Spinal cord (tissue), 10 donors: ENCODE measurements around the gene MOCS1. TPM values are rescaled to one million over a fixed set of nuclear protein-coding genes. Genes with fewer than 3 reads are reported as not detected.

Experiments
- DNase-seq, 6 donors: peaks; one replicate each; pipeline versions ENCODE4 v3.0.0 to v3.0.0-alpha.2; 2013 to 2015; ENCODE audit warnings: low spot score in 6 of 6, low read depth in 4 of 6
- H3K27ac ChIP-seq: one replicate; pipeline ENCODE4 v1.5.1; 2013; ENCODE audit warnings: low read depth, low read length, control low read depth
- H3K27me3 ChIP-seq: one replicate; pipeline ENCODE4 v1.6.1; 2013; ENCODE audit warnings: low read length; ENCODE audit not compliant: control insufficient read depth, insufficient read depth
- H3K36me3 ChIP-seq: one replicate; pipeline ENCODE4 v1.6.1; 2013; ENCODE audit warnings: low read length; ENCODE audit not compliant: control insufficient read depth, insufficient read depth
- H3K4me1 ChIP-seq: one replicate; pipeline ENCODE4 v1.6.1; 2013; ENCODE audit warnings: low read length; ENCODE audit not compliant: control insufficient read depth, insufficient read depth
- H3K4me3 ChIP-seq: one replicate; pipeline ENCODE4 v1.5.1; 2013; ENCODE audit warnings: low read depth, low read length, control low read depth
- H3K9me3 ChIP-seq: one replicate; pipeline ENCODE4 v1.6.1; 2013; ENCODE audit warnings: low read length; ENCODE audit not compliant: control insufficient read depth, insufficient read depth
- WGBS: methylation state at CpG from one replicate; pipeline ENCODE4 v1.1.5; 2013; ENCODE audit warnings: missing lambda C conversion rate; ENCODE audit not compliant: insufficient coverage; 5-methylcytosine and 5-hydroxymethylcytosine counted together
- polyA plus RNA-seq, 2 donors: library from polyadenylated mRNA; unstranded; fragments of 120-200 nt; gene quantifications; one replicate each; pipeline ENCODE4 v1.2.1, GENCODE V29; 2013; ENCODE audit not compliant: insufficient read length in 2 of 2
- total RNA-seq, 2 donors: library from RNA; depleted of rRNA in 1 of 2; stranded (reverse); fragments of 120-200 nt in 1 of 2; fragments of >200 nt in 1 of 2; gene quantifications; one replicate each; pipeline versions ENCODE4 v1.2.3 to v1.2.4, GENCODE V29; 2013 to 2014
- donor health status: healthy.

MOCS1 gene
- total and polyA plus RNA-seq, 4 donors = 9.6 to 15.4 (median 12.5) TPM

- H3K9me3 ChIP-seq = no peaks in the 10 kb centered on the region
- DNase-seq = no peak
- no peaks in the 10 kb centered on the region for H3K27me3 ChIP-seq
- WGBS = 76% methylated on average over 4 of the region's 10 CpGs
- H3K36me3 ChIP-seq = no peaks in the 10 kb centered on the region
- H3K4me1 ChIP-seq = peaks cover 3% of the 10 kb centered on the region
- H3K4me3 ChIP-seq = no peak overlapping the region
- H3K27ac ChIP-seq = no peak overlapping the region
Observed at GRCh38 chr6:39938773-39939654, 4.8 kb upstream of the MOCS1 start.

GRCh38 chr6:39937686-39938333 is 3.5 kb upstream of the MOCS1 start:
- peaks cover 8% of the 10 kb centered on the region for H3K4me1 ChIP-seq
- H3K36me3 ChIP-seq = no peaks in the 10 kb centered on the region
- no peaks in the 10 kb centered on the region for H3K9me3 ChIP-seq
- no peak for DNase-seq
- H3K4me3 ChIP-seq = no peak overlapping the region
- no CpG with 5 or more reads among the region's 3 CpGs for WGBS
- H3K27ac ChIP-seq = no peak overlapping the region
- H3K27me3 ChIP-seq = no peaks in the 10 kb centered on the region

GRCh38 chr6:39936857-39937256 is 2.6 kb upstream of the MOCS1 start:
- Histone ChIP-seq H3K9me3 (no peaks in the 10 kb centered on the region), H3K27ac (no peak overlapping the region), H3K36me3 (no peaks in the 10 kb centered on the region), H3K27me3 (no peaks in the 10 kb centered on the region), H3K4me3 (no peak overlapping the region), H3K4me1 (peaks cover 8% of the 10 kb centered on the region)
- 100% methylated on average over 1 of the region's 1 CpG for WGBS
- no peak for DNase-seq

- H3K9me3 ChIP-seq = no peaks in the 10 kb centered on the region
- H3K27me3 ChIP-seq = no peaks in the 10 kb centered on the region
- DNase-seq = peak in 1 of 6 donors; percentile 55
- H3K4me1 ChIP-seq = peaks cover 8% of the 10 kb centered on the region
- no peak overlapping the region for H3K27ac ChIP-seq
- WGBS = no CpG with 5 or more reads among the region's 2 CpGs
- H3K36me3 ChIP-seq = no peaks in the 10 kb centered on the region
- no peak overlapping the region for H3K4me3 ChIP-seq
Observed at GRCh38 chr6:39935241-39935640, 979 bp upstream of the MOCS1 start.

- Histone ChIP-seq H3K4me3 (peak overlapping the region; percentile 56), H3K9me3 (no peaks in the 10 kb centered on the region), H3K27ac (no peak overlapping the region), H3K27me3 (no peaks in the 10 kb centered on the region), H3K36me3 (no peaks in the 10 kb centered on the region), H3K4me1 (peaks cover 8% of the 10 kb centered on the region)
- DNase-seq = peak in 1 of 6 donors; percentile 2
- WGBS = 19% methylated on average over 9 of the region's 9 CpGs
Observed at GRCh38 chr6:39933669-39934130, 562 bp downstream of the MOCS1 start.

- 87% methylated on average over 5 of the region's 8 CpGs for WGBS
- H3K27me3 ChIP-seq = no peaks in the 10 kb centered on the region
- H3K27ac ChIP-seq = no peak overlapping the region
- peaks cover 8% of the 10 kb centered on the region for H3K4me1 ChIP-seq
- H3K36me3 ChIP-seq = no peaks in the 10 kb centered on the region
- H3K9me3 ChIP-seq = no peaks in the 10 kb centered on the region
- DNase-seq = peak in 1 of 6 donors; percentile 56
- H3K4me3 ChIP-seq = no peak overlapping the region
Observed at GRCh38 chr6:39932386-39932910, 1.8 kb downstream of the MOCS1 start.

- H3K4me1 ChIP-seq = peaks cover 8% of the 10 kb centered on the region
- no peaks in the 10 kb centered on the region for H3K9me3 ChIP-seq
- DNase-seq = no peak
- no peak overlapping the region for H3K4me3 ChIP-seq
- 80% methylated on average over 1 of the region's 1 CpG for WGBS
- H3K27me3 ChIP-seq = no peaks in the 10 kb centered on the region
- peaks cover 3% of the 10 kb centered on the region for H3K36me3 ChIP-seq
- no peak overlapping the region for H3K27ac ChIP-seq
Observed at GRCh38 chr6:39931607-39932006, 2.7 kb downstream of the MOCS1 start.

- WGBS = 100% methylated on average over 2 of the region's 4 CpGs
- H3K4me1 ChIP-seq = peaks cover 8% of the 10 kb centered on the region
- H3K36me3 ChIP-seq = peaks cover 9% of the 10 kb centered on the region
- no peaks in the 10 kb centered on the region for H3K9me3 ChIP-seq
- no peak overlapping the region for H3K4me3 ChIP-seq
- DNase-seq = no peak
- no peak overlapping the region for H3K27ac ChIP-seq
- no peaks in the 10 kb centered on the region for H3K27me3 ChIP-seq
Observed at GRCh38 chr6:39930540-39930939, 3.7 kb downstream of the MOCS1 start.

- no peak for DNase-seq
- H3K27ac ChIP-seq = no peak overlapping the region
- WGBS = 80% methylated on average over 8 of the region's 11 CpGs
- H3K4me3 ChIP-seq = no peak overlapping the region
- peaks cover 8% of the 10 kb centered on the region for H3K4me1 ChIP-seq
- H3K27me3 ChIP-seq = no peaks in the 10 kb centered on the region
- H3K9me3 ChIP-seq = no peaks in the 10 kb centered on the region
- H3K36me3 ChIP-seq = peaks cover 15% of the 10 kb centered on the region
Observed at GRCh38 chr6:39929733-39930461, 4.4 kb downstream of the MOCS1 start.
